Smooth muscle cell (in vitro differentiated cells): Measurements from ENCODE around the gene ATP2B2. TPM values are rescaled to one million over a fixed set of nuclear protein-coding genes. Genes with fewer than 3 reads are reported as not detected.

Experiments used
- DNase-seq: peaks from one replicate; lab custom pipeline; 2025; ENCODE audit not compliant: unreplicated experiment; lab: John Stamatoyannopoulos, UW
- H2AFZ ChIP-seq: fragments of 200-600 bp; sonication (generic); 2 replicates; pipeline ENCODE4 v1.6.0; 2016; ENCODE audit warnings: antibody characterized with exemption, low read depth, mild to moderate bottlenecking
- H3F3A ChIP-seq: fragments of 200-600 bp; sonication (generic); 2 replicates; pipeline ENCODE4 v1.6.0; 2017; ENCODE audit warnings: antibody characterized with exemption, low read depth
- H3K27ac ChIP-seq: fragments of 200-600 bp; sonication (generic); 2 replicates; pipeline ENCODE4 v1.5.1; 2016; ENCODE audit warnings: low read depth, mild to moderate bottlenecking
- H3K27me3 ChIP-seq: fragments of 200-600 bp; sonication (generic); 2 replicates; pipeline ENCODE4 v1.6.1; 2016; ENCODE audit warnings: low read depth, mild to moderate bottlenecking
- H3K36me3 ChIP-seq: fragments of 200-600 bp; sonication (generic); 2 replicates; pipeline ENCODE4 v1.5.1; 2016; ENCODE audit warnings: low read depth
- H3K4me1 ChIP-seq: fragments of 200-600 bp; sonication (generic); 2 replicates; pipeline ENCODE4 v1.5.1; 2016; ENCODE audit warnings: low read depth
- H3K4me2 ChIP-seq: fragments of 200-600 bp; sonication (generic); 2 replicates; pipeline ENCODE4 v1.6.0; 2016; ENCODE audit warnings: mild to moderate bottlenecking
- H3K4me3 ChIP-seq: fragments of 200-600 bp; sonication (generic); 2 replicates; pipeline ENCODE4 v1.5.1; 2016; ENCODE audit warnings: mild to moderate bottlenecking
- H3K79me2 ChIP-seq: fragments of 200-600 bp; sonication (generic); 2 replicates; pipeline ENCODE4 v1.6.0; 2016; ENCODE audit warnings: low read depth, mild to moderate bottlenecking
- H3K9ac ChIP-seq: fragments of 200-600 bp; sonication (generic); 2 replicates; pipeline ENCODE4 v1.6.0; 2016; ENCODE audit warnings: low read depth
- H3K9me3 ChIP-seq: fragments of 200-600 bp; sonication (generic); replicated peaks from 2 replicates; pipeline ENCODE4 v1.5.1; 2016; ENCODE audit warnings: low read depth
- H4K20me1 ChIP-seq: fragments of 200-600 bp; sonication (generic); 2 replicates; pipeline ENCODE4 v1.6.0; 2016; ENCODE audit warnings: low read depth
- WGBS: methylation state at CpG from one replicate; pipeline ENCODE4 v1.1.7; 2016; ENCODE audit warnings: low lambda C conversion rate; 5-methylcytosine and 5-hydroxymethylcytosine counted together
- polyA plus RNA-seq: library from polyadenylated mRNA; unstranded; fragments of >200 nt; fragmentation: Nextera tagmentation; extraction: Ambion mirVana; gene quantifications from 2 replicates; pipeline ENCODE4 v1.2.1, GENCODE V29; 2016
- total RNA-seq: library from RNA; depleted of rRNA; stranded (reverse); fragments of >200 nt; gene quantifications from 2 replicates; pipeline ENCODE4 v1.2.3, GENCODE V29; 2014
- TF ChIP-seq, protein P1 (sequence below): fragments of 200-600 bp; sonication (generic); IDR thresholded peaks from 2 replicates; pipeline ENCODE4 v1.5.1; 2017; ENCODE audit warnings: borderline replicate concordance, mild to moderate bottlenecking, antibody characterized with exemption; ENCODE audit not compliant: insufficient read depth, poor library complexity, severe bottlenecking

ATP2B2 gene
- total and polyA plus RNA-seq, 2 experiments from 2014 or later: not detected

DNA sequence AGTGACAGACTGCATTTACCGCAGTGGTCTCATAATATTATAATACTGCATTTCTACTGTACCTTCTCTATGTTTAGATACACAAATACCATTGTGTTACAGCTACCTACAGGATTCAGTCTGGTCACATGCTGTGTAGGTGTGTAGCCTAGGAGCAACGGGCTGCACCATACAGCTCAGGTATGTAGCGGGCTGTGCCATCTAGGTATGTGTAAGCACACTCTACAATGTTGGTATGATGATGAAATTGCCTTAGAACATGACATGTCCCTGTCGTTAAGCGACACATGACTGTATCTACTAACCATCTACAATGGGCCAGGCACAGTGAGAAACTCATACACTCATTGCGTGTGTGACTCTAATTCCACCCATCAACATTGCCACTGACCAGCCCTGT is 99.0 kb downstream of the ATP2B2 start:
- H3K27ac ChIP-seq: no peak overlapping the region
- no peak overlapping the region for H3K9ac ChIP-seq
- no peaks in the 10 kb centered on the region for H3K4me1 ChIP-seq
- no peak overlapping the region for H3K4me3 ChIP-seq
- WGBS: 78% methylated on average over 6 of the region's 6 CpGs
- no peaks in the 10 kb centered on the region for H3F3A ChIP-seq
- no peak overlapping the region for H3K4me2 ChIP-seq
- H3K27me3 ChIP-seq: no peaks in the 10 kb centered on the region
- H2AFZ ChIP-seq: no peak overlapping the region
- H3K9me3 ChIP-seq: no peaks in the 10 kb centered on the region
- no peak for DNase-seq
- no peaks in the 10 kb centered on the region for H4K20me1 ChIP-seq
- H3K79me2 ChIP-seq: no peaks in the 10 kb centered on the region
- no peaks in the 10 kb centered on the region for H3K36me3 ChIP-seq
- TF ChIP-seq, protein P1, sequence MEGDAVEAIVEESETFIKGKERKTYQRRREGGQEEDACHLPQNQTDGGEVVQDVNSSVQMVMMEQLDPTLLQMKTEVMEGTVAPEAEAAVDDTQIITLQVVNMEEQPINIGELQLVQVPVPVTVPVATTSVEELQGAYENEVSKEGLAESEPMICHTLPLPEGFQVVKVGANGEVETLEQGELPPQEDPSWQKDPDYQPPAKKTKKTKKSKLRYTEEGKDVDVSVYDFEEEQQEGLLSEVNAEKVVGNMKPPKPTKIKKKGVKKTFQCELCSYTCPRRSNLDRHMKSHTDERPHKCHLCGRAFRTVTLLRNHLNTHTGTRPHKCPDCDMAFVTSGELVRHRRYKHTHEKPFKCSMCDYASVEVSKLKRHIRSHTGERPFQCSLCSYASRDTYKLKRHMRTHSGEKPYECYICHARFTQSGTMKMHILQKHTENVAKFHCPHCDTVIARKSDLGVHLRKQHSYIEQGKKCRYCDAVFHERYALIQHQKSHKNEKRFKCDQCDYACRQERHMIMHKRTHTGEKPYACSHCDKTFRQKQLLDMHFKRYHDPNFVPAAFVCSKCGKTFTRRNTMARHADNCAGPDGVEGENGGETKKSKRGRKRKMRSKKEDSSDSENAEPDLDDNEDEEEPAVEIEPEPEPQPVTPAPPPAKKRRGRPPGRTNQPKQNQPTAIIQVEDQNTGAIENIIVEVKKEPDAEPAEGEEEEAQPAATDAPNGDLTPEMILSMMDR: no peak

DNA sequence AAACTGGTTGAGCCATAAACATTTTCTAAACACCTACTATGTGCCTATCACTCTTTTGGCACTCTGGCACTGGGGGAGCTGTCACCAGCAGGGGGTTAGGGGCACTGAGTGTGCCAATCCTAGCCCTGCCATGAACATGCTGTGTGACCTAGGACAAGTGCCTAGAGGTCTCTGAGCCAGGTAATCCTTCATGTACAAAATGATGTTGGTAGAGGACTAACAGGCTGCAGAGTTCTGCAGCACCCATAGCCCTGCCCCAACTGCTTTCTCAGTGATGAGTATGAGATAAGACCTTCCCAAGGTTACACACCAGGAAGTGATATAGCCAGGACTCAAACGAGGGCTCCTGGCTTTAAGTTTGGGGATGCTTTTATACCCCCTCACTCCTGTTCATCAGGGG is 99.6 kb downstream of the ATP2B2 start:
- H3K4me1 ChIP-seq: no peaks in the 10 kb centered on the region
- WGBS: 87% methylated on average over 1 of the region's 1 CpG

DNA sequence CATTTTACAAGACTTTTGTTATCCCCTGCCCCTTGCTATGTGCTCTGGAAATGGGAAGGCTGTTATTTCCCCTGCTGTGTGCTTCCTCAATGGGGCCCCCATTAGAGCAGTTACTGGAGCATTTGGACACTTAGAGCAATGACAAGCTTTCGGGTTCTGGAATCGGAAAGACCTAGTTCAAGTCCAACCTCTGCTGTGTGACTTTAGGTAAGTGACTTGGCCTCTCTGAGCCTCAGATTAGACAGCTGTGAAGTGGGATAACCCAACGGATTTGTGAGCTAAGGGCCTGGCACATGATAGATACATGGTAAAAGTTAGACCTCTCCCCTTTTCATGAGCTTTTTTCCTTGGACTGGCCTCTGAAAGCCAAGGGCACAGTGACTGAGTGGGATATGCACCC is 100.5 kb downstream of the ATP2B2 start:
- TF ChIP-seq, protein P1: no peak
- Histone ChIP-seq H3K27me3 (no peaks in the 10 kb centered on the region), H3K27ac (no peak overlapping the region), H2AFZ (no peak overlapping the region), H4K20me1 (no peaks in the 10 kb centered on the region), H3K9me3 (no peaks in the 10 kb centered on the region), H3K9ac (no peak overlapping the region), H3F3A (no peaks in the 10 kb centered on the region), H3K79me2 (no peaks in the 10 kb centered on the region), H3K4me1 (no peaks in the 10 kb centered on the region), H3K36me3 (no peaks in the 10 kb centered on the region), H3K4me3 (no peak overlapping the region), H3K4me2 (no peak overlapping the region)
- no peak for DNase-seq
- 90% methylated on average over 3 of the region's 3 CpGs for WGBS

More for the DNA sequence above, 99.6 kb downstream of the ATP2B2 start:
- Histone ChIP-seq H3K9me3 (no peaks in the 10 kb centered on the region), H3K27ac (no peak overlapping the region), H4K20me1 (no peaks in the 10 kb centered on the region), H3K79me2 (no peaks in the 10 kb centered on the region), H3K36me3 (no peaks in the 10 kb centered on the region), H3K9ac (no peak overlapping the region), H3K4me3 (no peak overlapping the region), H2AFZ (no peak overlapping the region), H3F3A (no peaks in the 10 kb centered on the region), H3K27me3 (no peaks in the 10 kb centered on the region), H3K4me2 (no peak overlapping the region)
- DNase-seq: no peak
- TF ChIP-seq, protein P1: no peak

DNA sequence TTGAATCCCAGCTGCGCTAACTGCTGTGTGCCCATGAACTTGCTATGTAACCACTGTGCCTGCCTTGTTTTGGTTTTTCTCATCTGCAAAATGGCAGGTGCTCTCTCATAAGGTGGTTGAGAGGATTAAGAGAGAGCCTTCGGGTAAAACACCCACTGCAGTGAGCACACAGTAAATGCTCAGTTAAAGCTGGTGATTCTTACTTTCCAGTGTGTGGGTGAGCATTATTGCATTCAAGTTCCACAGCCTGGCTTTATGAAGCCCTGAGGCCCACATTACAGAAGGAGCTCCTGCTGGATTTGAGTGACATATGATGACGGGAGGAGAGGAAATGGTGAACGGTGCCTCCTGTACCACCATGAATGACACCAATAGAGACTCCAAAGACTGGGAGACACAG is 101.0 kb downstream of the ATP2B2 start:
- no peak overlapping the region for H3K4me3 ChIP-seq
- H3K36me3 ChIP-seq: no peaks in the 10 kb centered on the region
- TF ChIP-seq, protein P1: no peak
- H4K20me1 ChIP-seq: no peaks in the 10 kb centered on the region
- H3F3A ChIP-seq: no peaks in the 10 kb centered on the region
- no peak overlapping the region for H2AFZ ChIP-seq
- no peaks in the 10 kb centered on the region for H3K27me3 ChIP-seq
- 55% methylated on average over 4 of the region's 4 CpGs for WGBS
- H3K9me3 ChIP-seq: no peaks in the 10 kb centered on the region
- no peak for DNase-seq
- no peaks in the 10 kb centered on the region for H3K4me1 ChIP-seq
- no peak overlapping the region for H3K4me2 ChIP-seq
- no peak overlapping the region for H3K27ac ChIP-seq
- no peaks in the 10 kb centered on the region for H3K79me2 ChIP-seq
- no peak overlapping the region for H3K9ac ChIP-seq
